GM12878 (cell line): ENCODE measurements around the gene PIAS1. TPM values are rescaled to one million over a fixed set of nuclear protein-coding genes. Genes with fewer than 3 reads are reported as not detected.

Source experiments
- ATAC-seq: fragments of 200-7000 bp; cut with Tn5 transposase; 3 replicates; pipeline ENCODE4 v1.9.1; 2020; ENCODE audit warnings: mild to moderate bottlenecking, moderate library complexity
- BruUV-seq: library from RNA; stranded (reverse); fragments of 400-500 nt; replicated peaks from 2 replicates; lab custom pipeline; 2021; lab: Mats Ljungman, UMichigan
- CTCF ChIA-PET: fragments of 300-600 bp; sonication (Branson Sonifier 250); formaldehyde crosslinking; extraction: SDS; loops from one replicate; lab custom pipeline; 2021; ENCODE audit warnings: inconsistent platforms; lab: Yijun Ruan, JAX
- POLR2A ChIA-PET: fragments of 350-600 bp; formaldehyde crosslinking; extraction: SDS; loops from one replicate; lab custom pipeline; 2021; ENCODE audit warnings: inconsistent platforms; lab: Charles Lee
- RAD21 ChIA-PET: fragments of 300-600 bp; sonication (Branson Sonifier 250); formaldehyde crosslinking; loops from one replicate; lab custom pipeline; 2023; ENCODE audit warnings: antibody characterized with exemption; ENCODE audit not compliant: unreplicated experiment; lab: Charles Lee
- SMC1A ChIA-PET: fragments of 300-600 bp; sonication (Branson Sonifier 250); formaldehyde crosslinking; loops from one replicate; lab custom pipeline; 2023; ENCODE audit not compliant: unreplicated experiment, uncharacterized antibody; lab: Charles Lee
- DNase-seq: peaks from one replicate; pipeline ENCODE4 v3.0.0-alpha.2; 2011; ENCODE audit warnings: low read depth, low spot score
- FAIRE-seq: peaks from 3 replicates; lab custom pipeline; 2011; peaks lifted over from hg19 to GRCh38; lab: Jason Lieb, UNC
- H2AFZ ChIP-seq: 2 replicates; pipeline ENCODE4 v1.6.0; 2011; ENCODE audit warnings: low read depth, low read length, control low read depth; ENCODE audit not compliant: control insufficient read depth
- H3K27ac ChIP-seq: 2 replicates; pipeline ENCODE4 v1.5.1; 2011; ENCODE audit warnings: control low read depth; ENCODE audit not compliant: control insufficient read depth, insufficient read depth
- H3K27me3 ChIP-seq, 2 experiments: replicated peaks in 1 of 2; 2 replicates each; pipeline versions ENCODE4 v1.6.0 to v1.6.1; 2011; ENCODE audit warnings: low read length in 1 of 2; ENCODE audit not compliant: control insufficient read depth in 2 of 2, insufficient read depth in 2 of 2
- H3K36me3 ChIP-seq, 2 experiments: 2 replicates each; pipeline ENCODE4 v1.5.1; 2011; ENCODE audit warnings: low read length in 1 of 2; ENCODE audit not compliant: control insufficient read depth in 2 of 2, insufficient read depth in 2 of 2
- H3K4me1 ChIP-seq: 2 replicates; pipeline ENCODE4 v1.6.1; 2011; ENCODE audit warnings: mild to moderate bottlenecking, low read length, moderate library complexity, mixed read lengths; ENCODE audit not compliant: control insufficient read depth, insufficient read depth
- H3K4me2 ChIP-seq: 2 replicates; pipeline ENCODE4 v1.6.0; 2011; ENCODE audit warnings: control low read depth; ENCODE audit not compliant: control insufficient read depth, insufficient read depth
- H3K4me3 ChIP-seq: fragments of 200-600 bp; sonication (generic); 2 replicates; pipeline ENCODE4 v1.5.1; 2016
- H3K79me2 ChIP-seq: 2 replicates; pipeline ENCODE4 v1.6.0; 2011; ENCODE audit warnings: low read length; ENCODE audit not compliant: control insufficient read depth, insufficient read depth
- H3K9ac ChIP-seq: 2 replicates; pipeline ENCODE4 v1.8.0; 2011; ENCODE audit warnings: low read length, control low read depth, mixed read lengths; ENCODE audit not compliant: control insufficient read depth, insufficient read depth
- H3K9me3 ChIP-seq: replicated peaks from 3 replicates; pipeline ENCODE4 v1.5.1; 2011; ENCODE audit warnings: mild to moderate bottlenecking, low read length; ENCODE audit not compliant: control insufficient read depth, insufficient read depth
- H4K20me1 ChIP-seq: 2 replicates; pipeline ENCODE4 v1.6.0; 2011; ENCODE audit not compliant: control insufficient read depth, insufficient read depth
- CEBPZ ChIP-seq: fragments of 150-350 bp; IDR thresholded peaks from 2 replicates; pipeline ENCODE4 v1.6.1; 2016; ENCODE audit warnings: low read depth, low read length
- CREM ChIP-seq: IDR thresholded peaks from 2 replicates; pipeline ENCODE4 v1.6.1; 2014; ENCODE audit warnings: antibody characterized with exemption, low read depth
- E2F4 ChIP-seq: IDR thresholded peaks from 2 replicates; pipeline ENCODE4 v1.6.1; 2012; ENCODE audit warnings: low read depth, low read length, improper control_type of control experiment
- E4F1 ChIP-seq: fragments of 450-650 bp; IDR thresholded peaks from 2 replicates; pipeline ENCODE4 v1.6.1; 2018; ENCODE audit warnings: borderline replicate concordance, mild to moderate bottlenecking; ENCODE audit not compliant: partially characterized antibody
- HSF1 ChIP-seq: fragments of 150-350 bp; IDR thresholded peaks from 2 replicates; pipeline ENCODE4 v1.6.1; 2014; ENCODE audit warnings: mild to moderate bottlenecking, low read depth, low read length
- MTA2 ChIP-seq: fragments of 450-650 bp; IDR thresholded peaks from 2 replicates; pipeline ENCODE4 v1.6.1; 2016; ENCODE audit warnings: low read depth, mild to moderate bottlenecking, moderate library complexity
- MYB ChIP-seq: fragments of 150-350 bp; IDR thresholded peaks from 2 replicates; pipeline ENCODE4 v1.6.1; 2014; ENCODE audit warnings: mild to moderate bottlenecking, low read depth, low read length, borderline replicate concordance
- NR2C1 ChIP-seq: fragments of 450-650 bp; IDR thresholded peaks from 2 replicates; pipeline ENCODE4 v1.6.1; 2017; ENCODE audit warnings: antibody characterized with exemption, mild to moderate bottlenecking, moderate library complexity
- NRF1 ChIP-seq: conservative IDR thresholded peaks from 2 replicates; pipeline ENCODE4 v1.6.1; 2011; ENCODE audit warnings: mild to moderate bottlenecking, low read depth, low read length, improper control_type of control experiment
- PKNOX1 ChIP-seq: fragments of 450-650 bp; IDR thresholded peaks from 2 replicates; pipeline ENCODE4 v1.6.1; 2016; ENCODE audit warnings: mild to moderate bottlenecking
- SREBF2 ChIP-seq: IDR thresholded peaks from 2 replicates; pipeline ENCODE4 v1.6.1; 2012; ENCODE audit warnings: mild to moderate bottlenecking, low read length
- ZNF207 ChIP-seq: fragments of 450-650 bp; IDR thresholded peaks from 2 replicates; pipeline ENCODE4 v1.6.1; 2014; ENCODE audit warnings: antibody characterized with exemption, mild to moderate bottlenecking, borderline replicate concordance
- ZNF24 ChIP-seq: fragments of 450-650 bp; IDR thresholded peaks from 2 replicates; pipeline ENCODE4 v1.6.1; 2017; ENCODE audit warnings: antibody characterized with exemption, mild to moderate bottlenecking
- WGBS: methylation state at CpG from one replicate; pipeline ENCODE4 v1.1.6; 2016; ENCODE audit warnings: low lambda C conversion rate; ENCODE audit not compliant: insufficient replicate concordance, insufficient coverage; ENCODE audit errors: missing lambda C conversion rate; 5-methylcytosine and 5-hydroxymethylcytosine counted together
- in situ Hi-C: fragments of 300-500 bp; cut with MboI; formaldehyde crosslinking; loops from 9 replicates; pipeline ENCODE4 v1.14.3; 2018; ENCODE audit warnings: mixed read lengths
- intact Hi-C: fragments of 100-400 bp; cut with micrococcal nuclease; formaldehyde crosslinking; loops from one replicate; pipeline ENCODE4 v1.14.2; 2022; ENCODE audit not compliant: unreplicated experiment
- polyA plus RNA-seq, 11 experiments: library from polyadenylated mRNA; depleted of rRNA in 4 of 11; unstranded in 6 of 11; stranded (reverse) in 5 of 11; fragments of >200 nt; fragmentation: Nextera tagmentation in 4 of 11; fragmentation: Illumina TruSeq in 1 of 11; extraction: Ambion mirVana in 4 of 11; extraction: Trizol in 1 of 11; gene quantifications; 1 replicate in 1 of 11; 2 replicates in 10 of 11; pipeline versions ENCODE4 v1.2.1 to v1.2.3, GENCODE V29; 2011 to 2016; ENCODE audit warnings: inconsistent platforms in 2 of 11, missing spikeins in 2 of 11, low read depth in 1 of 11
- total RNA-seq, 4 experiments: library from RNA; depleted of rRNA in 3 of 4; stranded (reverse); fragments of >200 nt in 3 of 4; fragmentation: Illumina TruSeq in 1 of 4; extraction: Trizol in 1 of 4; gene quantifications; 2 replicates each; pipeline versions ENCODE4 v1.2.1 to v1.2.3, GENCODE V29; 2013 to 2021

PIAS1 gene
- total and polyA plus RNA-seq, 10 of the 15 experiments (the other 5 are each of a cell fraction or from before 2014, with no cell fraction given) = 20.2 to 96.3 (median 37.0) TPM

GRCh38 chr15:68220489-68220888, 166.4 kb downstream of the PIAS1 start:
- Histone ChIP-seq H3K9ac (no peak overlapping the region), H2AFZ (no peak overlapping the region), H3K4me1 (peaks cover 14% of the 10 kb centered on the region), H3K4me2 (no peak overlapping the region), H3K9me3 (no peaks in the 10 kb centered on the region), H3K36me3 (peaks cover 5 to 13% of the 10 kb centered on the region in 2 experiments), H3K79me2 (peaks cover 57% of the 10 kb centered on the region), H3K4me3 (no peak overlapping the region), H3K27me3 (no peaks in the 10 kb centered on the region), H4K20me1 (no peaks in the 10 kb centered on the region; the same call in 1 of the 2 replicates), H3K27ac (no peak overlapping the region)
- ChIA-PET SMC1A (interaction anchor here (1.4 kb wide), 1 partner anchor 23 kb away, joined by 4 read pairs; no protein-coding TSS in a partner anchor), POLR2A (no interaction called here), CTCF (interaction anchor here (1.0 kb wide), 1 partner anchor 32 kb away, joined by 6 read pairs; no protein-coding TSS in a partner anchor), RAD21 (no interaction called here)
- ATAC-seq = no peak
- no peak for DNase-seq
- in situ Hi-C loops = no loop called here
- no peak for TF ChIP-seq E4F1
- TF ChIP-seq E2F4 = no peak
- TF ChIP-seq HSF1 = no peak
- TF ChIP-seq CEBPZ = no peak
- TF ChIP-seq ZNF207 = no peak
- no peak for TF ChIP-seq NRF1
- TF ChIP-seq MTA2 = no peak
- TF ChIP-seq CREM = no peak
- TF ChIP-seq PKNOX1 = no peak
- no peak for TF ChIP-seq ZNF24
- TF ChIP-seq MYB = no peak
- no peak for TF ChIP-seq NR2C1
- no peak for TF ChIP-seq SREBF2
- FAIRE-seq = no peak
- intact Hi-C loops = no loop called here
- WGBS = 95% methylated on average over 2 of the region's 2 CpGs
- no TSS peak for BruUV-seq
